GM18517 (cell line): Measurements from ENCODE around the gene MAP3K2.
"Not testable (repeated sequence)": the region's sequence is repeated elsewhere in the genome, so short reads cannot be mapped to it uniquely, and the experiment has no call there.

Experiments used
- ATAC-seq: cut with Tn5 transposase; IDR thresholded peaks from one replicate; pipeline ENCODE4 v1.9.1; 2021; ENCODE audit warnings: mild to moderate bottlenecking, moderate library complexity; ENCODE audit not compliant: unreplicated experiment

Gene MAP3K2

DNA sequence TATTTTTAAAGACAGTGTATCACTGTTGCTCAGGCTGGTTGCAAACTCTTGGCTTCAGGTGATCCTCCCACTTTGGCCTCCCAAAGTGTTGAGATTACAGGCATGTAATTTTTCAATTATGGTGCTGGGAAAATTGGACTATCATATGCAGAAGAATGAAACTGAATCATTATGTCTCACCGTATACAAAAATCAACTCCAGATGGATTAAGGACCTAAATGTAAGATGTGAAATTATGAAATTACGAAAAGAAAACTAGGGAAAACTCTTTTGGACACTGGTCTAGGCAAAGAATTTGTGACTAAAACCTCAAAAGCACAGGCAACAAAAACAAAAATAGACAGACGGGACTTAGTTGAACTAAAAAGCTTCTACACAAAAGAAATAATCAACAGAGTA is 31.2 kb downstream of the MAP3K2 start:
- ATAC-seq = no peak

DNA sequence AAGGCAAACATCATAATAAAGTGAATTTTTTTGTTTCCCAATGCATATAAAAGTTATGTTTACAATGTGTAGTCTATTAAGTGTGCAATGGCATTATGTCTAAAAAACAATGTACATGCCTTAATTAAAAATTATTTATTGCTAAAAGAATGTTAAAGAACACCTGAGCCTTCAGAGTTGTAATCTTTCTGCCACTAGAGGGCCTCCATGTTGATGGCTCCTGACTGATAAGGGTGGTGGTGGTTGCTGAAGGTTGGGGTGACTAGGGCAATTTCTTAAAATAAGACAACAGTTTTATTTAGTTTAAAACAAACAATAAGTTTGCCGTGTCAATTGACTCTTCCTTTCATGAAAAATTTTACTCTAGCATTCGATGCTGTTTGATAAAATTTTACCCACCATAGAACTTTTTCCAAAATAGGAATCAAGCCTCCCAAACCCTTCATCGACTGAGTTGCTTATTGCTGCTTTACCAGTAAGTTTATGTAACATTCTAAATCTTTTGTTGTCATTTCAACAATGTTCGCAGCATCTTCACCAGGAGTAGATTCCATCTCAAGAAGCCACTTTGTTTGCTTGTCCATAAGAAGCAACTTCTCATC is 32.3 kb downstream of the MAP3K2 start:
- ATAC-seq = no peak

DNA sequence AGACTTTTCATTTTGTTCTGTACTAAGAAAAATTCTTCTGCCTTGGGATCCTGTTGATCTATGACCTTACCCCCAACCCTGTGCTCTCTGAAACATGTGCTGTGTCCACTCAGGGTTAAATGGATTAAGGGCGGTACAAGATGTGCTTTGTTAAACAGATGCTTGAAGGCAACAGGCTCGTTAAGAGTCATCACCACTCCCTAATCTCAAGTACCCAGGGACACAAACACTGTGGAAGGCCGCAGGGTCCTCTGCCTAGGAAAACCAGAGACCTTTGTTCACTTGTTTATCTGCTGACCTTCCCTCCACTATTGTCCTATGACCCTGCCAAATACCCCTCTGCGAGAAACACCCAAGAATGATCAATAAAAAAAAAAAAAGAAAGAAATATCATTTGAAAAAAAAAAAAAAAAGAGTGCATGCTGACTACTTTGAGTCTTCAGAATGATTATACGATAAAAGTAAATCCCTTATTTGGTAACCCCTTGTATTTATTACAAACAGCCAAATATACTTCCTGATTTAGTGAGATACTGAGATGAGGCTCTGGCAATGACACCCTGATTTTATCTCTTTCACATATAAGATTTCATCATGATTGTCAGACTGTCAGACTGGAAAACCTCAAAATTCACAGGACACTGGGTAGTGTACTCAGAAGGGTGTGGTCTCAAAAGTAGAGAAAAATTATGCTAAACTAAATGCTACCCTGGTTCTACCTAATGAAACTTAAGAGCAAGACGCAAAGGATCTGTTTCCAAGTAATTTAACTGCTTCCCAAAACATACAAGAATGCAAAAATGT is 33.7 kb downstream of the MAP3K2 start:
- not testable (repeated sequence) for ATAC-seq

DNA sequence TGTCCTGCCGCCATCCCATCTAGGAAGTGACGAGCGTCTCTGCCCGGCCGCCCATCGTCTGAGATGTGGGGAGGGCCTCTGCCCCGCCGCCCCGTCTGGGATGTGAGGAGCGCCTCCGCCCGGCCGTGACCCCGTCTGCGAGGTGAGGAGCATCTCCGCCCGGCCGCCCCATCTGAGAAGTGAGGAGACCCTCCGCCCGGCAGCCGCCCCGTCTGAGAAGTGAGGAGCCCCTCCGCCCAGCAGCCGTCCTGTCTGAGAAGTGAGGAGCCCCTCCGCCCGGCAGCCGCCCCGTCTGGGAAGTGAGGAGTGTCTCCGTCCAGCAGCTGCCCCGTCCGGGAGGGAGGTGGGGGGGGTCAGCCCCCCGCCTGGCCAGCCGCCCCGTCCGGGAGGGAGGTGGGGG is 34.6 kb downstream of the MAP3K2 start:
- not testable (repeated sequence) for ATAC-seq

DNA sequence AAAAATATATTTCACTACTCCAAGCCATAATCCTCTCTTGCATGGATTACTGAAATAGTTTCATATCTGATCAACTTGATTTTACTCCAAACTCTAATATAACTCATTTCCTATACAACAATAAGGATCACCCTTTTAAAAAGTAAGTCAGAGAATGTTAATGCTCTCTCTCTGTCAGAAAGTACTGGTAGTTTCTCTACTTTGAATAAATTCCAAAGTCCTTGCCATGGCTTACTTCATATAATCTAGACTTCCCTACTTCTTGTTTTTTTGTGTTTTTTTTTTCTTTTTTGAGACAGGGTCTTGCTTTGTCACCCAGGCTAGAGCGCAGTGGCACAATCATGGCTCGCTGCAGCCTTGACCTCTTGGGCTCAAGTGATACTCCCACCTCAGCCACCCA is 36.2 kb downstream of the MAP3K2 start:
- no peak for ATAC-seq

DNA sequence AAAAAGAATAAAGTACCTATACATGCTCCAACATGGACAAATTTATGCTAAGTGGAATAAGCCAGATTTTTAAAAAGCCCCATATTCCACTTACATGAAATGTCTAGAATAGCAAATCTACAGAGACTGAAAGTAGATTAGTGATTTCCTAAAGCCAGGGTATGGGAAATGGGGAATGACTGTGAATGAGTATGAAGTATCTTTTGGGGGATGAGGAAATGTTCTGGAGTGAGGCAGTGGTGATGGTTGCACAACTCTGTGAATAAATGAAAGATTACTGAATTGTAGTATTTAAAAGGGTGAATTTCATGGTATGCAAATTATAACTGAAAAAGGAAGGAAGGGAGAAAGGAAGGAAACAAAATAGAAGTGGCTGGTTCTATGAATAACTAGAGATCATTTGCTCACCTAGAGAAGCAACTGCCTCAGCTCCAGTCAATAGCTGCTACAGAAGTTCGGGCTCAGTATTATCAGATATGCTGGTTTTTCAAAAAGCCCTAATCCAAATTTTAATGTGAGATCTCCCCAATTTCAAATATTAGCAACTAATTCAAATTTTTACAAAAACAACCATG is 39.3 kb downstream of the MAP3K2 start:
- no peak for ATAC-seq

DNA sequence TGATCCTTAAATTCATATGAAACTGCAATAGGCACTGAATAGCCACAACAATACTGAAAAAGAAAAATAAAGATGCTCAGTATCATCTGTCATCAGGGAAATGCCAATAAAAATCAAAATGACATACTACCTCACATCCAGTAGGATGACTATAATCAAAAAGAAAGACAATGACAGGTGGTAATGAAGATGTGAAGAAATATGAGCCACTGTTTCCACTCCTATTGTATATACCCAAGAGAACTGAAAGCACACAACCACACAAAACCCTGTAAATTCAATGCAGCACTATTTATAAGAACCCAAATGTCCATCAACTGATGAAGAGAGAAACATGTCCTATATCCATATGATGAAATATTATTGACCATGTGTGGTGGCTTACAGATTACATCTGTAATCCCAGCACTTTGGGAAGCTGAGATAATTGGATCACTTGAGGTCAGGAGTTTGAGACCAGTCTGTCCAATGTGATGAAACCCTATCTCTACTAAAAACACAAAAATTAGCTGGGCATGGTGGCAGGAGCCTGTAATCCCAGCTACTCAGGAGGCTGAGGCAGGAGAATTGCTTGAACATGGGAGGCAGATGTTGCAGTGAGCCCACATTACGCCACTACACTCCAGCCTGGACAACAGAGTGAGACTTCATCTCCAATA is 39.9 kb downstream of the MAP3K2 start:
- ATAC-seq = no peak

DNA sequence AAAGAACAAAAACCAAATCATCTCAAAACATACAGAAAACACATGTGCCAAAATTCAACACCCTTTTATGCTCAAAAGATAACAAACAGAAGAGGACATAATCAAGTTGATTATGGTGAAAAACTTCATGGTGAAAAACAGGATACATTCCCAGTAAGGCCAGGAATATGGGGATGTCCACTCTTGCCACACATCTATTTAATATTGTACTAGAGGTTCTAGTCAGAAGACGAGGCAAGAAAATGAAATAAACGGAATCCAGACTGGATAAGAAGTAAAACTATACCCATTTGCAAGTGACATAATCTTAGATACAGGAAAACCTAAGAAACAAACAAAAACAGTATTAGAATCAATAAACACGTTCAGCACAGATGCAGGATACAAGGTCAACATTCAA is 40.8 kb downstream of the MAP3K2 start:
- no peak for ATAC-seq

DNA sequence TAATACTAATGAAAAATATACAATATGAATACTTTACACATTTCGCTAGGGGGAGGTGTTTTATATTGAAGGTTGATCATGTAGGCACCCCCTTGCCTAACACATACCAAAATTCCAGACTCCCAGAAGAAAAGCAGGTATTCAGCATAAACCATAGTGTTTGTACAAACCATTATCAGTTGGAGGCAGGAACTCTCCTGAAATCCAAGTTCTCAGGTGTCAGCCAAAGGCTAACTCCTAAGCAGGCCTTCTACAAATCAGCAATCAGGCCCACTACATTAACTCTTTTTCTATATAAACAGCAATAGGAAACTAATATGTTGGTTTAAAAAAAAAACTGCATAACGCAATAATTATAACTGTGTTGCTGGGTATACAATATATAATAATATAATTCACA is 44.5 kb downstream of the MAP3K2 start:
- ATAC-seq = no peak

DNA sequence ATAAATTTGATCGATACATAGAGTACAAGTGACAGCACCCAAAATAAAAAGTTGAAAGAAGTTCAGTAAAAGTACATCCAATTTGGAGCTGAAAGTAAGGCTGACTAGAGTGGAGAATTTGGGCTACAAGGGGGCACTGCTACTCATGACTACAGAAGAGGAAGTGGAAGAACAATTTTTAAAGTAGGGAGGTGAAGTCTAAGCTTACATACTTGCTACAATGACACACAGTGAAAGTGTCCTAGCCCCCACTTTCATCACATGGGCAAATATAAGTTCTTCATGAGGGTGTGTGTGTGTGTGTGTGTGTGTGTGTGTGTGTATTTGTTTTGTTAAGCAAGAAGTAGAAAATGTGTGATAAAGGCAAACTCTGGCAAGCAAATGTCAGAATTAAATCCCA is 45.7 kb downstream of the MAP3K2 start:
- peak; percentile 65 for ATAC-seq

DNA sequence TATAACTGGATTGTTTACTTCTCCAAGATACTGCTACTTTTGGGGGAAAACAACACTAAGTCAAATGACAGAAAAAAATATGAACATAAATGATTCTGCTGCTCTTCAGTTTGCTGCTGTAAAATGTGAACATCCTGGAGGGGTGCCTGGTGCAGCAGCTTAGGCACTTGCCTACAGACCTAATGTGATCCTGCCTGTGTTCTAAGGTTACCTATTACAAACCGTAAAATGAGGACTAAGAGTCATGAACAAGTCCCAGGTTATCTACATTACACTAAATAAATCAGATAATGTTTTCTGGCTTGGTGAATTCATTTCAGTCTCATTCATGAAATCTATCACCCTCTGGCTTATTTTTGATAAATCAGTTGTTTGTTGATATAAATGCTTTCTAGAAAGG is 55.4 kb downstream of the MAP3K2 start:
- ATAC-seq = no peak

DNA sequence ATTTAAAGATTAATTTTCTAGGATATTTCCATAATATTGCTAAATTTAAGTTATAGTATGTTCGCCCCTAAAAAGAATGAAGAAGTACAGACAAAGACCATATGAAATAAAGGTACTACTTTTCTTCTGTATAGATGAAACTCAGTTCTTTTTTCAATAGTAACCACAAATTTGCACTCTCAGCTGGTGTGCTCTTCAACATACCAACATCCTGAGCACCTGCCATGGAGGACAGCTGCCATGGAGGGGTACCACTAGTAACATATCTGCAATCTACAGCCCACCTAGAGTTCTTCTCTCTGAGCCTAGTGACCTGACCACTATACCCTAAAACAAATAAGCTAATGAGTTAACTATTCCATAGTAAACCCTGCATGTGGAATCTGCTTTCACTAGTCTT is 57.0 kb downstream of the MAP3K2 start:
- ATAC-seq = no peak

DNA sequence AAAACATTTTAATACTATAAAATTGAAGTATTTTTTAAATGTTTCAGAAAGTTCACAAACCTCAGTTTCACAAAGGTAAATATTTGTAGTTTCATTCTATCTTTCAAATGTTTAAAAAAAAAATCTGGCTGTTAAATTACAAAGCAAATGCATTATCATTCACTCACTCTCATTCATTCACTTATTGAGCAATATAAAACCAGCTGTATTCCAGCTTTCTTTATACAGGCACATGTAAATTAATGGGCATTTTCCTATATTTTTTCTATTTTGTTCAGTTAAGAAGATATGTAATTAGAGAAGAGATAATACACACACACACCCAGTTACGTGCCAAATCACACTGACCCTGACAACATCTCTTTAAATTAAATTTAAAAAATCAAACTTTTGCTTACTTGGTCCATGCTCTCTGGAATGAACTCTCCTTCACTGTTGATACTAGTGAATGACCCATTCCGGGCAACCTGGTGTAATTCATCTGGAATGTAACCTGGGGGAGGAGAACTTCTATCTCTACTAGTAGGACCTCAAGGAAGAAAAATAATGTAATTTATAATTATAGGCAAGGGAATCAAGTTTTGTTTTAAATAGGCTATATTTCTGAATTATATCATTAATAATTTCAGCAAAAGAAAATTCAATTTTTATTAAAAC is 61.4 kb downstream of the MAP3K2 start:
- no peak for ATAC-seq

DNA sequence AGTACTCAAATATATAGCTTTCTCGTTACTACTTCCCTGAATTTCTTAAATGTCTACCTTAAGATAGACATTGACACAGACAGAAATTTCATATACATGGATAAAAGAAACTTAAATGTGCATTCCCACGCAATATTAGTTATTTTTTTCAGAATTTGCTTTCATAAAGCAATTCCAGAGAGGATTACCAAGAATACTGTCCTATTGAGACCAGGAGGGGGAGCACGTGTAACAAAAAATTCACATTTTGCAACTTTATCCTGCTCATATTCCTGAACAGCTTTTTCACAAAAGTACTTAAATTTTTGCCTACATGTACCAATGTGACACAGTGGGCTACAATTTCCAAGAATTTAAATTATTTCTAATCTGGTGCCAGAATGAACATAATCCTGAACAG is 63.1 kb downstream of the MAP3K2 start:
- no peak for ATAC-seq

DNA sequence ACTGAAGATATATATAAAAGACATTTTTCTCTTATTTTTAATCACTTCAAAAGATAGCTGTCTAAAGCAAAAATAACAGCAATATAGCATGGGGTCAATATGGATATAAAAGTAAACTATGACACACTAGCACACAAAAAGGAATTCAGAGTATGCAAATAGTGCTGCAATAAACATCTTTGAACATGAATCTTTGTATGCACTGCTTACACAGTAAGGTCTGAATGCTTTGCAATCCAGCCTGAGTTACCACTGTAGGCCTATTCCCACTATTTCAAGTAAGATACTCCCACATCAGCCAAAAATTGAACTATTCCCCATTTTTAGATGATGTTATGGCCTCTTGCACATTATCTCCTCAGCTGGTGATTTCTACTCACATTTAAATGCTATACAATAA is 66.5 kb downstream of the MAP3K2 start:
- ATAC-seq = no peak

DNA sequence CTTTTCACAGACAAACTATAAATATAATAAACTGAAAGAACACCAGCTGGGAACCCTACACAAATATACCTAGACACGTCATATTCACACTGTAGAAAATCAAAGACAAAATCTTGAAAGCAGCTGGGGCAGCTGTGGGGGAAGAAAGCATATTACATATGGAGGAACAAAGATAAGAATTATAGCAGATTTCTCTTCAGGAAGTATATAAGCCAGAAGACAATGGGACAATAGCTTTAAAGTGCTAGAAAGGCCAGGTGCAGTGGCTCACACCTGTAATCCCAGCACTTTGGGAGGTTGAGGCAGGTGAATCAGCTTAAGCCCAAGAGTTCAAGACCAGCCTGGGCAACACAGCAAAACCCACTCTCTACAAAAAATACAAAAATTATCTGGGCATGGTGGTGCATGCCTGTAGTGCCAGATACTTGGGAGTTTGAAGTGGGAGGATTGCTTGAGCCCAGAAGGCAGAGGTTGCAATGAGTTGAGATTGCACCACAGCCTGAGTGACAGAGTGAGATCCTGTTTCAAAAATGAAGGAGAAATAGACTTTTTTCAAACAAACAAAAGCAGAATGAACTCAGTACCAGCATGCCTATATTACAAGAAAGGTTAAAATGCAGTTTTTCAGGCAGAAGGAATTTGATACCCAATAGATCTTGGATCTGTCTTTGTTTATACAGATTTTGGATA is 67.0 kb downstream of the MAP3K2 start:
- no peak for ATAC-seq

DNA sequence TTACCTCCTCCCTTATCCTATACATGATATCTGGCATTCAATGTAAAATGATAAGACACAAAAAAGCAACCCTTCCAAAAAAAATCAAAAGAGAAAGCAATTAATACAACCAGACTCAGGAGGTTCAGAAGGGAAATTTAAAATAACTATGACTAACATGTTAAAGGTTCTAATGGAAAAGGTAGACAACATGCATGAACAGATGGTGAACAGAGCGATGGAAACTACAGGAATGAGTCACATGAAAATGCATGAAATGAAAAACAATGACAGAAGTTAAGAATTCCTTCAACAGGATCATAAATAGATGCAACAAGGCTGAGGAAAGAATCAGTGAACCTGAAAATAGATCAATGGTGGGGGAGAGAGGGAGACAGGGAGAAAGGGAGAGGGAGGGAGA is 67.7 kb downstream of the MAP3K2 start:
- ATAC-seq = no peak

DNA sequence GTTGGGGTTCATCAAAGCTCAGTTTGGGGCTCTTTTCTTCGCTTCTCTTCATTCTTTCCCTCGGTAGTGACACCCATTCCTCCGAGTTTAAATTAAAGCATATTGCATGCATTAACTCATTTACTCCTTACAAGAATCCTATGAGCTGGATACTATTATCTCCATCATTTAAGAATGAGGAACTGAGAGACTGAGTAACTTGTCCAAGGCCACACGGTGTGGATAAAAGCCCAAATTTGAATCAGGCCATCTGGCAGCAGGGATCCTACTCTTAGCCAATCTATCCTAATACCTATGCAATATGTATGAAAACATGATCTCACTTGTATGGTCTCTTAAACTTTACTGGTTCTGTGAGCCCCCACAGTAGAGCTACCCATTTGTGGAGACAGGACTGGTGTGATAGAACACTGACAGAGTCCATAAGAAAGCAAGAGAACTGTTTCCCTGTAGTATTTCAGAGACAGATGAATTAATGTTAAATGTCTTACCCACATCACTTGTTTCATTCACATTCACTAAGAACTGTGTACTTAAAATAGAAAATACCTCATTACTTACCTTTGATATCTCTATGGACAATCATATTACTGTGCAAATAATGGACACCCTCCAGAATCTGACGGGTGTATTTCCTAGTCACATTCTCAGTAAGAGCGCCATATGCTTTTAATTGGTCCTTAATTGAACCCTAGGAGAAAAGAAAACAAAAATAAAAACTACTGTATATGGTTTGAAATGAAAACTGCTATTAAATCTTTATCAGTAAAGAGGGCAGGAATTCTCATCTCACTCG is 73.4 kb downstream of the MAP3K2 start:
- ATAC-seq = no peak

DNA sequence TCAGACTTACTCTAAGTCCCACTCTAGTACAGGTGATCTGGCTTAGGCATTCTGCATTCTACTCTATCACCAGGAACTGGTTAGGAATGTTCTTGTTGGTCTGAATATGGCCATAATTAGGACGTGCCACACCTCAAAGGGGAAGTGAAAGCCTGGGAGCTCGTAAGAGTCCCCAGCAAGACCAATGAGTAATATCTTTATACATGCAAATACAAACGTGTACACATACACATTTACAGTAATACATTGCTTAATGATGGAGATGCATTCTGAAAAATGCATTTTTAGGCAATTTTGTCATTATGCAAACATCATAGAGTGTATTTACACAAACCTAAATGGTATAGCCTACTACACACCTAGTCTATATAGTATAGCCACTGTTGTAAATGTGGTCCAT is 74.4 kb downstream of the MAP3K2 start:
- peak; percentile 97 for ATAC-seq

DNA sequence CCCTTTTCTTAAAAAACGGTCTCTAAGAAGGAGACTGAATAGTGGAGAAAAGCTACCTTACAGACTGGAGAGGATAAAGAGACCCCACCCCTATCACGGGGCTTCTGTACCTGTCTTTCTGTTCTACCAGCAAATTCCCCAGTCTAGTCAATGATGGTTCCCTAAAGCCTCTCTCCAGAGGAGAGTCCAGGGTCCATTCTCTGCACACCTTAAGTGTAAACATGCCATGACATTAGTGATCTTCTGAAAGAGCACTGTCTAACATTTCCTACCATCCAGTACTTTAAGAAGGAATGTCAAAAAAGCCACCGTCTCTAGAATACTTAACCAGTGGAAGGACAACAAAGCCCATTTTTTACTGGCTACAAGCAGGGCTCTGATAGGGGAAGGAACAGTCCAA is 76.8 kb downstream of the MAP3K2 start:
- no peak for ATAC-seq
